GM12878 (cell line): ENCODE results near the gene LHFPL3. TPM values are rescaled to one million over a fixed set of nuclear protein-coding genes. Genes with fewer than 3 reads are reported as not detected.
"Not testable (repeated sequence)": the region's sequence is repeated elsewhere in the genome, so short reads cannot be mapped to it uniquely, and the experiment has no call there.

ENCODE experiments used
- ATAC-seq: fragments of 200-7000 bp; cut with Tn5 transposase; 3 replicates; pipeline ENCODE4 v1.9.1; 2020; ENCODE audit warnings: mild to moderate bottlenecking, moderate library complexity
- BruUV-seq: library from RNA; stranded (reverse); fragments of 400-500 nt; replicated peaks from 2 replicates; lab custom pipeline; 2021; lab: Mats Ljungman, UMichigan
- CTCF ChIA-PET: fragments of 300-600 bp; sonication (Branson Sonifier 250); formaldehyde crosslinking; extraction: SDS; loops from one replicate; lab custom pipeline; 2021; ENCODE audit warnings: inconsistent platforms; lab: Yijun Ruan, JAX
- POLR2A ChIA-PET: fragments of 350-600 bp; formaldehyde crosslinking; extraction: SDS; loops from one replicate; lab custom pipeline; 2021; ENCODE audit warnings: inconsistent platforms; lab: Charles Lee
- RAD21 ChIA-PET: fragments of 300-600 bp; sonication (Branson Sonifier 250); formaldehyde crosslinking; loops from one replicate; lab custom pipeline; 2023; ENCODE audit warnings: antibody characterized with exemption; ENCODE audit not compliant: unreplicated experiment; lab: Charles Lee
- SMC1A ChIA-PET: fragments of 300-600 bp; sonication (Branson Sonifier 250); formaldehyde crosslinking; loops from one replicate; lab custom pipeline; 2023; ENCODE audit not compliant: unreplicated experiment, uncharacterized antibody; lab: Charles Lee
- DNase-seq: peaks from one replicate; pipeline ENCODE4 v3.0.0-alpha.2; 2011; ENCODE audit warnings: low read depth, low spot score
- FAIRE-seq: peaks from 3 replicates; lab custom pipeline; 2011; peaks lifted over from hg19 to GRCh38; lab: Jason Lieb, UNC
- H2AFZ ChIP-seq: 2 replicates; pipeline ENCODE4 v1.6.0; 2011; ENCODE audit warnings: low read depth, low read length, control low read depth; ENCODE audit not compliant: control insufficient read depth
- H3K27ac ChIP-seq: 2 replicates; pipeline ENCODE4 v1.5.1; 2011; ENCODE audit warnings: control low read depth; ENCODE audit not compliant: control insufficient read depth, insufficient read depth
- H3K27me3 ChIP-seq, 2 experiments: replicated peaks in 1 of 2; 2 replicates each; pipeline versions ENCODE4 v1.6.0 to v1.6.1; 2011; ENCODE audit warnings: low read length in 1 of 2; ENCODE audit not compliant: control insufficient read depth in 2 of 2, insufficient read depth in 2 of 2
- H3K36me3 ChIP-seq, 2 experiments: 2 replicates each; pipeline ENCODE4 v1.5.1; 2011; ENCODE audit warnings: low read length in 1 of 2; ENCODE audit not compliant: control insufficient read depth in 2 of 2, insufficient read depth in 2 of 2
- H3K4me1 ChIP-seq: 2 replicates; pipeline ENCODE4 v1.6.1; 2011; ENCODE audit warnings: mild to moderate bottlenecking, low read length, moderate library complexity, mixed read lengths; ENCODE audit not compliant: control insufficient read depth, insufficient read depth
- H3K4me2 ChIP-seq: 2 replicates; pipeline ENCODE4 v1.6.0; 2011; ENCODE audit warnings: control low read depth; ENCODE audit not compliant: control insufficient read depth, insufficient read depth
- H3K4me3 ChIP-seq: fragments of 200-600 bp; sonication (generic); 2 replicates; pipeline ENCODE4 v1.5.1; 2016
- H3K79me2 ChIP-seq: 2 replicates; pipeline ENCODE4 v1.6.0; 2011; ENCODE audit warnings: low read length; ENCODE audit not compliant: control insufficient read depth, insufficient read depth
- H3K9ac ChIP-seq: 2 replicates; pipeline ENCODE4 v1.8.0; 2011; ENCODE audit warnings: low read length, control low read depth, mixed read lengths; ENCODE audit not compliant: control insufficient read depth, insufficient read depth
- H3K9me3 ChIP-seq: replicated peaks from 3 replicates; pipeline ENCODE4 v1.5.1; 2011; ENCODE audit warnings: mild to moderate bottlenecking, low read length; ENCODE audit not compliant: control insufficient read depth, insufficient read depth
- H4K20me1 ChIP-seq: 2 replicates; pipeline ENCODE4 v1.6.0; 2011; ENCODE audit not compliant: control insufficient read depth, insufficient read depth
- ASH2L ChIP-seq: fragments of 300-600, 200-600 bp; sonication (generic); IDR thresholded peaks from 2 replicates; pipeline ENCODE4 v1.6.1; 2017; ENCODE audit warnings: low read depth, mild to moderate bottlenecking, borderline replicate concordance
- CTCF ChIP-seq, 3 experiments: IDR thresholded peaks in 2 of 3; conservative IDR thresholded peaks in 1 of 3; 2 replicates each; pipeline ENCODE4 v1.5.1; 2011; ENCODE audit warnings: low read depth in 3 of 3, low read length in 3 of 3, mild to moderate bottlenecking in 3 of 3, control low read depth in 2 of 3, moderate library complexity in 2 of 3, inconsistent platforms in 1 of 3, mixed read lengths in 1 of 3; ENCODE audit not compliant: control insufficient read depth in 2 of 3, insufficient read depth in 1 of 3; ENCODE audit errors: extremely low read depth in 1 of 3
- JUNB ChIP-seq: IDR thresholded peaks from 2 replicates; pipeline ENCODE4 v1.6.1; 2016; ENCODE audit warnings: antibody characterized with exemption, mild to moderate bottlenecking
- POU2F2 ChIP-seq: IDR thresholded peaks from 3 replicates; pipeline ENCODE4 v1.6.1; 2011; ENCODE audit warnings: low read depth, mild to moderate bottlenecking, low read length, borderline replicate concordance
- REST ChIP-seq: IDR thresholded peaks from 2 replicates; pipeline ENCODE4 v1.6.1; 2012; ENCODE audit warnings: mild to moderate bottlenecking, low read depth, low read length
- WGBS: methylation state at CpG from one replicate; pipeline ENCODE4 v1.1.6; 2016; ENCODE audit warnings: low lambda C conversion rate; ENCODE audit not compliant: insufficient replicate concordance, insufficient coverage; ENCODE audit errors: missing lambda C conversion rate; 5-methylcytosine and 5-hydroxymethylcytosine counted together
- in situ Hi-C: fragments of 300-500 bp; cut with MboI; formaldehyde crosslinking; loops from 9 replicates; pipeline ENCODE4 v1.14.3; 2018; ENCODE audit warnings: mixed read lengths
- intact Hi-C: fragments of 100-400 bp; cut with micrococcal nuclease; formaldehyde crosslinking; loops from one replicate; pipeline ENCODE4 v1.14.2; 2022; ENCODE audit not compliant: unreplicated experiment
- polyA plus RNA-seq, 11 experiments: library from polyadenylated mRNA; depleted of rRNA in 4 of 11; unstranded in 6 of 11; stranded (reverse) in 5 of 11; fragments of >200 nt; fragmentation: Nextera tagmentation in 4 of 11; fragmentation: Illumina TruSeq in 1 of 11; extraction: Ambion mirVana in 4 of 11; extraction: Trizol in 1 of 11; gene quantifications; 1 replicate in 1 of 11; 2 replicates in 10 of 11; pipeline versions ENCODE4 v1.2.1 to v1.2.3, GENCODE V29; 2011 to 2016; ENCODE audit warnings: inconsistent platforms in 2 of 11, missing spikeins in 2 of 11, low read depth in 1 of 11
- total RNA-seq, 4 experiments: library from RNA; depleted of rRNA in 3 of 4; stranded (reverse); fragments of >200 nt in 3 of 4; fragmentation: Illumina TruSeq in 1 of 4; extraction: Trizol in 1 of 4; gene quantifications; 2 replicates each; pipeline versions ENCODE4 v1.2.1 to v1.2.3, GENCODE V29; 2013 to 2021

LHFPL3 gene
- total and polyA plus RNA-seq, 10 of the 15 experiments (the other 5 are each of a cell fraction or from before 2014, with no cell fraction given) = 0.09 TPM; not detected in 9

- TF ChIP-seq REST (no peak), POU2F2 (no peak), CTCF (IDR thresholded peaks at IDR 0.05 in 2 of 3, conservative IDR thresholded peaks at IDR 0.05 in 1 of 3; ENCODE audit: control insufficient read depth in 2 of 3, extremely low read depth in 1 of 3, insufficient read depth in 1 of 3, low read depth in 3 of 3, low read length in 3 of 3) (no peak), JUNB (no peak), ASH2L (no peak)
- TF ChIP-seq, all 136 proteins: peak for 0
Measured at GRCh38 chr7:104584620-104585019, 256.2 kb downstream of the LHFPL3 start (continued).

GRCh38 chr7:104595591-104595990 lies 267.2 kb downstream of the LHFPL3 start:
- H3K9me3 ChIP-seq, RAD21 ChIA-PET, H3K36me3 ChIP-seq, H3K4me2 ChIP-seq, H2AFZ ChIP-seq, in situ Hi-C loops, H3K79me2 ChIP-seq, H3K4me1 ChIP-seq, CTCF ChIA-PET, H3K9ac ChIP-seq, H4K20me1 ChIP-seq, intact Hi-C loops, DNase-seq, SMC1A ChIA-PET, H3K27me3 ChIP-seq, BruUV-seq, ATAC-seq, POLR2A ChIA-PET, H3K27ac ChIP-seq, H3K4me3 ChIP-seq, FAIRE-seq: not testable (repeated sequence)
- WGBS = 1% methylated on average over 7 of the region's 7 CpGs
